ENCODE measurements around the gene HMGXB3. TPM values are rescaled to one million over a fixed set of nuclear protein-coding genes. Genes with fewer than 3 reads are reported as not detected.

HMGXB3 gene
- total RNA-seq, 4 donors from 2014 or later, result 28.8 to 59.3 (median 31.4) TPM

DNA sequence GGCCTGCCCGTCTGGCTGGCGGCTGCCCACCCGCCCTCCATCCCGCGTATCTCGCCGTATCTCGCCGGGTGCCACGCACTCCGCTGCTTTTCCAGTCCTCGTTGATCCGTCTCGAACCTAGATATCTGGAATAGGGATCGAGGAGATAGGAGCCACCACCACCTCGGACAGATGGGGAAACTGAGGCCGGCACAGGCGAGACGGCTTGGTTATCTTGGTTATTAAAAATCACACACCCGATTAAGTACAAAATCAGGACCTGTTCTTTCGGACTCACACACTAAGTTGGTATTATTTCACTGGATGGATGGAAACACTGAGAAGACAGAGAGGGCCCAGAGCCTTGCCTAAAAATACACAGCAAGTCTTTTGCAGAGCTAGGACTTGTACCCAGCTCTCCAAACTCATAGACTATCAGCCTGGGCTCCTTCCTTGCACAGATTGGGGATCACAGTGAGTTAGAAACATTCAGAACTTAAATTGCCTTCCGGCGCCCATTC, 39.3 kb upstream of the HMGXB3 start:
- H3K4me1 ChIP-seq, result peaks cover 24% of the 10 kb centered on the region
- peak overlapping the region; percentile 92 for H3K27ac ChIP-seq
- no peak for TF ChIP-seq EP300 (IDR thresholded peaks at IDR 0.05)
- TF ChIP-seq POLR2A (IDR thresholded peaks at IDR 0.05), result no peak
- no peak for TF ChIP-seq CTCF (IDR thresholded peaks at IDR 0.05)
- no peak for TF ChIP-seq POLR2AphosphoS5 (IDR thresholded peaks at IDR 0.05)
- peak overlapping the region; percentile 94 for H3K4me3 ChIP-seq
- no peaks in the 10 kb centered on the region for H3K27me3 ChIP-seq
- WGBS, result 27% methylated on average over 9 of the region's 23 CpGs
- H3K36me3 ChIP-seq, result no peaks in the 10 kb centered on the region
- no peak for DNase-seq (ENCODE audit: low spot score in 2 of 2)
- no peaks in the 10 kb centered on the region for H3K9me3 ChIP-seq

DNA sequence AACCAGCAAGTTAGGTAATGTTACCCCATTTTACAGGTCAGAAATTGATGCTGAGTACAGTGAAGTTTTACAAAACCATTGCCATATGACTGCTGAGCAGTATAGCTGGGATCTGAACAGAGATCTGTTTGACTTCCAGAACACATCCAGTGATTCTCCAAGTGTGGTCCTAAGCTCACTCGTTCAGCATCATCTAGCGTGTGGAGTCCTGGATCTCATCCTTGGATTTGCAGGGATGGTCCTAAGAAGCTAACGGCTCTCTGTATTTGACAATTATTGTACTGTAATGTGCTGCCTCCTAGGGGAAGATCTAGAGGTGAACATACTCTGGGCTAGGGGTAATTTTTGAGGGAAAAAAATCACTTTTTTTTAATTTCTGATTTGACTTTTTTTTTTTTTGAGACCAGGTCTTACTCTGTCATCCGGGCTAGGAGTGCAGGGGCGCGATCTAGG, 38.6 kb upstream of the HMGXB3 start:
- no peaks in the 10 kb centered on the region for H3K27me3 ChIP-seq
- TF ChIP-seq EP300 (IDR thresholded peaks at IDR 0.05) (no peak), POLR2A (IDR thresholded peaks at IDR 0.05) (no peak), CTCF (IDR thresholded peaks at IDR 0.05) (peak; percentile 11 to 20), POLR2AphosphoS5 (IDR thresholded peaks at IDR 0.05) (no peak)
- DNase-seq (ENCODE audit: low spot score in 2 of 2), result no peak
- peaks cover 24% of the 10 kb centered on the region for H3K4me1 ChIP-seq
- no peaks in the 10 kb centered on the region for H3K9me3 ChIP-seq
- no peak overlapping the region for H3K4me3 ChIP-seq
- H3K27ac ChIP-seq, result no peak overlapping the region
- no peaks in the 10 kb centered on the region for H3K36me3 ChIP-seq
- 60% methylated on average over 6 of the region's 6 CpGs for WGBS

DNA sequence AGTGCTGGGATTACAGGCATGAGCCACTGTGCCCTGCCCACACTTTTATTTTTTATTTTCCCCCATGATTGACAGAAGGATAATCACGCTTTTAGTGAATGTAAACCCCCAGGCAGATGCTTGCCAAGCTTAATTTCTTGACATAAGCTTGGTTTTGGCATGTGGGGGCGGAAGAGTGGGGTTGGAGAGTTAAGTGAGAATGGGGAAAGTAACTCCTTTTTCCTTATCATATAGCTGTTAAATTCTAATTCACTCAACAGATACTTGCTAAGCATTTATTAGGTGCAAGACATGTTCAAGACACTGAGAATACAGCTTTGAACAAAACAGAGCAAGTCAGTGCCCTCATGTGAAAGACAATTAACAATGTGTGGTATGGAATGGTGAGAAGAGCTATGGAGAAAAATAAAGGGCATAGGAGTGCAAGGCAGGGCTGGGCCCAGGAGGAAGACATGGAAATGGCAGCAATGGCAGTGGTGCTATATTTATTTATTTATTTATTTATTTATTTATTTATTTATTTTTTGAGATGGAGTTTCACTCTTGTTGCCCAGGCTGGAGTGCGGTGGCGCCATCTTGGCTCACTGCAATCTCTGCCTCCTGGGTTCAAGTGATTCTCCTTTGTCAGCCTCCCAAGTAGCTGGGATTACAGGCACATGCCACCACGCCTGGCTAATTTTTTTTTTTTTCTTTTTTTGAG, 37.8 kb upstream of the HMGXB3 start:
- H3K27me3 ChIP-seq, result no peaks in the 10 kb centered on the region
- no peaks in the 10 kb centered on the region for H3K9me3 ChIP-seq
- no peak overlapping the region for H3K4me3 ChIP-seq
- no peak for DNase-seq (ENCODE audit: low spot score in 2 of 2)
- no peak overlapping the region for H3K27ac ChIP-seq
- 89% methylated on average over 5 of the region's 5 CpGs for WGBS
- H3K36me3 ChIP-seq, result no peaks in the 10 kb centered on the region
- TF ChIP-seq POLR2A (IDR thresholded peaks at IDR 0.05), result no peak
- TF ChIP-seq CTCF (IDR thresholded peaks at IDR 0.05), result no peak
- no peak for TF ChIP-seq POLR2AphosphoS5 (IDR thresholded peaks at IDR 0.05)
- TF ChIP-seq EP300 (IDR thresholded peaks at IDR 0.05), result no peak
- peaks cover 24% of the 10 kb centered on the region for H3K4me1 ChIP-seq

DNA sequence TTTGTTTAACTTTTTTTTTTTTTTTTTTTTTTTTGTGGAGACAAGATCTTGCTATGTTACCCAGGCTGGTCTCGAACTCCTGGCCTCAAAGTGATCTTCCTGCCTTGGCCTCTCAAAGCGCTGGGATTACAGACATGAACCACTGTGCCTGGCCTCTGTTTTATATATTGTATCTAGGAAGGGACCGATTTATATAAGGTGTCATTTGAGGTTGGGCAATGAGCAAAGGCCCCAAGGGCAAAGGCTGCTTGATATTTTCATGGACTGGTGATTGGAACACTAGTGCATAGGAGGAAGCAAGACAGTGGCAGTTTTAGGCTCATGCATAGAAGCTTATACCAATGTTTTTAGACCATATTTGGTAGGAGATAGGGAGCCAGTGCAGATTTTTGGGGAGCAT, 36.8 kb upstream of the HMGXB3 start:
- H3K27me3 ChIP-seq, result no peaks in the 10 kb centered on the region
- TF ChIP-seq POLR2A (IDR thresholded peaks at IDR 0.05) (no peak), POLR2AphosphoS5 (IDR thresholded peaks at IDR 0.05) (no peak), EP300 (IDR thresholded peaks at IDR 0.05) (no peak)
- H3K4me3 ChIP-seq, result no peak overlapping the region
- no peaks in the 10 kb centered on the region for H3K36me3 ChIP-seq
- H3K27ac ChIP-seq, result no peak overlapping the region
- DNase-seq (ENCODE audit: low spot score in 2 of 2), result no peak
- H3K4me1 ChIP-seq, result peaks cover 24% of the 10 kb centered on the region
- H3K9me3 ChIP-seq, result no peaks in the 10 kb centered on the region
- WGBS, result 96% methylated on average over 3 of the region's 3 CpGs

- H3K4me3 ChIP-seq, result no peak overlapping the region
- no peak for TF ChIP-seq EP300 (IDR thresholded peaks at IDR 0.05)
- no peak for TF ChIP-seq POLR2A (IDR thresholded peaks at IDR 0.05)
- TF ChIP-seq POLR2AphosphoS5 (IDR thresholded peaks at IDR 0.05), result no peak
- no peak for TF ChIP-seq CTCF (IDR thresholded peaks at IDR 0.05)
- no peak overlapping the region for H3K27ac ChIP-seq
- no peaks in the 10 kb centered on the region for H3K36me3 ChIP-seq
- DNase-seq (ENCODE audit: low spot score in 2 of 2), result no peak
- H3K9me3 ChIP-seq, result no peaks in the 10 kb centered on the region
- H3K27me3 ChIP-seq, result no peaks in the 10 kb centered on the region
- H3K4me1 ChIP-seq, result peaks cover 2% of the 10 kb centered on the region
- whole genome bisulfite sequencing, result 89% methylated on average over 3 of the region's 3 CpGs
These were observed 33.6 kb upstream of the HMGXB3 start for GRCh38 chr5:149966946-149967345.

Measured in suprapubic skin (tissue), 4 donors.